ELF-1 (cell line): ENCODE results near the gene HSPA4L.

Source experiments
- DNase-seq: peaks from one replicate; pipeline ENCODE4 v3.0.0-alpha.2; 2016; ENCODE audit warnings: low read depth, low spot score

The HSPA4L gene

DNA sequence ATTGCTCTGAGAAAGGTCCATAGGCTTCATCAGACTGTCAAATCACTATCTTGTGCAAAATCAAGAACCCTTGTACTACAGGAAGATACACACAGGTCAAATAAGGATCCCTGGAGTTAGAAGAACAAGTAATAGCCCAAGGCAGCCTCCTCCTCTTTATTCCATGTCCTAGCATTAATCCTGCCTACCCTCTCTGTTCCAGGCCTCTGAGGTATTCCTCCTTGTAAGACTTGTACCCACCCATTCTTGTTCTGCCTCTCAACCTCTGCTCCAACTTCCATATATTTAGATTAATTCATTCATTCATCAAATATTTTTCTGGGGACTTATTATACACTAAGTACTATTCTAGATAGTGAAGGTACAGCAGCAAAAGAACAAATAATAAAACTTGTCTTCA lies 88.2 kb downstream of the HSPA4L start:
- DNase-seq = no peak

DNA sequence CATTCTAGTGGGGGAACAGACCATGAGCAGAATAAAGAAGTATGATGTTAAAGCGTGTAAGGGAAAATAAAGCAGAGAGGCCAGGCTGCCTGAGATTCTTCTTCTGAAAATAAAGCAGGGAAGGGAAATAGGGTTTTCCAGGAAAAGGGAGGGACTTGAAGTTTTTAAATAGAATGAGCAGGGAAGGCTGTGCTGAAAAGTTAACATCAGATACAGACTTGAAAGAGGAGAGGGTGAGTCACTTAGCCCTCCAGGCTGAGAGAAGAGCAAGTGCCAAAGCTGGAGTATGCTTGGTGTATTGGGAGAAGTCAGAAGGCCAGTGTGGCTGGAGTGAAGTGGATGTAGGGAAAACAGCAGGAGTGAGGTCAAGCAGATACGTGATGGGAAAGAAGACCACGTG lies 88.6 kb downstream of the HSPA4L start:
- peak; percentile 55 for DNase-seq

DNA sequence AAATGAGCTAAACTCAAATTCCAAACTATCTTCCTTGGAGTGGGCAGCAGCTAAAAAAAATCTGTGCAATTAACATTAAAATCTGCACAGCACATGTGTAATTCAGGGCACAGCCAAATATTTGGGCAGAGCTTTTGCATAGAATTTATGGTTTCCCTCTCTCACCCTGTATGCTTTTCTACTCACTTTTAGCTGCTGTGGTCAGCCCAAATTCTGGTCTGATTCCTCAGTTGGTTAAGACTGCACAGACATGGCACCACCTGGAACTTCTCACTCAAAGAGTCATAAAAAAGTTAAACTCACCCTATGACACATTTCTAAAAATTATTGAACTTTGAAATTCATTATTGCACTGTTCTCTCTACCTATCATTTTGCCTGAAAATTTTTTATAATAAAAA lies 93.7 kb downstream of the HSPA4L start:
- no peak for DNase-seq

DNA sequence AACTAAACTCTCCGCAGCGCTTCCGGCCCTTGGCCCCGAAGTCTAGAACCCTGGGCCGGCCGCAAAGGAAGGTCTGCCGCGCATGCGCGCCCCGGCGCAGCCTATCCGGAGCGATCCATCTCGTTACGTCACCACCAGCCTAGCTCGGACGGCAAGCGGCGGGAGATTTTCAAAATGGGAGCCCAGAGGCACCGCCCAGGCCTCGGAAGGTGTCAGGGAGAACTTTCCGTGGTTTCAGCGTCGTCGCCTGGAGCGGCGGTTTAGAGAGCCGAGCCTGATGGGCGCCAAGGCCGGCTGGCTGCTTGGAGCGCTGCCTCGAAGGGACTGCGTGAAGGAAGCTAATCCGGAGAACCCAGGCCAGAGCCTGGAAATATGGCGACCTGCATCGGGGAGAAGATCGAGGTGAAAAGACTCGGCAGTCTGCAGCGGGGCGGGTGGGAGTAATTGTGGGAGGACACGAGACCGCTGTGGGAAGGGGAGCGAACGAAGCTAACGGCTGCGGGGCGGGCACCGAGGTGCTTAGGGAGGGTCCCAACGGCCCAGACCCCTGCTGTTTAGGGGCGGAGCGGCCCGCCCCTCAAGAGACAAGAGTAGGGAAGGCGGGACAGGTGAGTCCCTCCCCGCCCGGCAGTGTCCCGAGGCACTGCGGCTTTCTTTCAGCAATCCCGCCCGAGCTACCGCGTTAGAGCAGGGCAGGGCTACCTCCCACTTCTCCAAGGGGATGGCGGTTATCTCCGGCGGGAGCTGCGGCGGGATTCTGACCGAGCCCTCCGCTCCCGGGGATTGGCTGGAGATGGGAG lies 98.8 kb downstream of the HSPA4L start, which contains the start of gene PLK4:
PLK4 (plus strand) TSS at position 131 of the 800 bp plus-strand sequence; CDS start at position 373, 242 bp downstream.
- DNase-seq = peak; percentile 99

DNA sequence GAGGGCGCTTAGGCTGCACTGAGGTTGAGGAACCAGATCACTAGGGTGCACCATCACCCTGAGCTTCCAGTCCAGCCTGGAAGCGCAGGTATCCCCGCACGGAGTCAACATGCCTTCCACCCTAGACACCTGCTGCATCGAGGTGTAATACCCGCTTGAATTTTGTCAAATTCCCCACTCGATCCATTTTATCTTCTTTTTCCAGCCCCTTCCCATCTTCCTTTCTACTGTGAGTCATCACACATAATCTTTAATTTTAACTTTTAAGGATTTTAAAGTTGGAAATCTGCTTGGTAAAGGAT lies 99.4 kb downstream of the HSPA4L start:
- DNase-seq = no peak

DNA sequence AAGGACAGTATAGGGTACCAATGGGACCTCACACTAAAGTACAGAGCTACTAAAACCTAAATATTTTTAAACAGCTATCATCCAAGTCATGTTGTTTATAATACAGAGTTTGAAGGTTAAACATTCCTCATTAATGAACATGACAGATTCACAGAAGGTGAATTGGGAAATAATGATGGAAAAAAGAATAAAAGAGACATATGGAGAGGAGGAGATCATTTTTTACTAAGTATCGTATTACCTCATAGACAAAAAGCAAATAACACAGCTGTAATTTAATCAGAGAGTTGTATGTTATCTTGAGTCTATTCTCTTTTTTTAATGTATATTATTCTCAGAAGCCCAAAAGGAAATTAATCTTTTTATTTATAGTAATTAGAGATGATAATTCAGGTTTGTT lies 106.4 kb downstream of the HSPA4L start:
- no peak for DNase-seq

DNA sequence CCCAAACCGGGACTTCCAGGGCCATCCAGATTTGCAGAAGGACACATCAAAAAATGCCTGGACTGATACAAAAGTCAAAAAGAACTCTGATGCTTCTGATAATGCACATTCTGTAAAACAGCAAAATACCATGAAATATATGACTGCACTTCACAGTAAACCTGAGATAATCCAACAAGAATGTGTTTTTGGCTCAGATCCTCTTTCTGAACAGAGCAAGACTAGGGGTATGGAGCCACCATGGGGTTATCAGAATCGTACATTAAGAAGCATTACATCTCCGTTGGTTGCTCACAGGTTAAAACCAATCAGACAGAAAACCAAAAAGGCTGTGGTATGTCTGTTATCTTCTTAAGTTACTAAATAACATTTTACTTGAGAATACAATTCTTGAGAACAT lies 107.8 kb downstream of the HSPA4L start:
- no peak for DNase-seq
